Osteoblast (primary cell): ENCODE data around the gene TMPRSS13. TPM values are rescaled to one million over a fixed set of nuclear protein-coding genes. Genes with fewer than 3 reads are reported as not detected.

ENCODE experiments used
- DNase-seq: peaks from one replicate; pipeline ENCODE4 v3.0.0; 2011; ENCODE audit warnings: low spot score, mixed read lengths; ENCODE audit not compliant: insufficient read length; ENCODE audit errors: missing footprints
- H2AFZ ChIP-seq: 2 replicates; pipeline ENCODE4 v1.6.0; 2011; ENCODE audit warnings: mild to moderate bottlenecking, low read length
- H3K27ac ChIP-seq: 2 replicates; pipeline ENCODE4 v1.5.1; 2011; ENCODE audit warnings: mild to moderate bottlenecking, low read depth, low read length, moderate library complexity
- H3K27me3 ChIP-seq: 2 replicates; pipeline ENCODE4 v1.6.0; 2012; ENCODE audit warnings: mild to moderate bottlenecking, control low read depth, inconsistent platforms, low read length, moderate library complexity; ENCODE audit not compliant: insufficient read depth
- H3K36me3 ChIP-seq: 2 replicates; pipeline ENCODE4 v1.5.1; 2011; ENCODE audit warnings: mild to moderate bottlenecking, low read length, control low read depth, moderate library complexity; ENCODE audit not compliant: insufficient read depth
- H3K4me1 ChIP-seq: 2 replicates; pipeline ENCODE4 v1.5.1; 2011; ENCODE audit warnings: mild to moderate bottlenecking, low read length, control low read depth, moderate library complexity; ENCODE audit not compliant: insufficient read depth
- H3K4me2 ChIP-seq: 2 replicates; pipeline ENCODE4 v1.6.0; 2011; ENCODE audit warnings: mild to moderate bottlenecking, low read length; ENCODE audit not compliant: insufficient read depth
- H3K4me3 ChIP-seq: fragments of 200-600 bp; sonication (generic); 3 replicates; pipeline ENCODE4 v1.5.1; 2012; ENCODE audit warnings: mild to moderate bottlenecking, low read length, inconsistent platforms; ENCODE audit not compliant: insufficient read depth
- H3K79me2 ChIP-seq: 2 replicates; pipeline ENCODE4 v1.6.0; 2012; ENCODE audit warnings: mild to moderate bottlenecking, low read length, control low read depth, inconsistent platforms; ENCODE audit not compliant: insufficient read depth
- H3K9me3 ChIP-seq: 2 replicates; pipeline ENCODE4 v1.5.1; 2011; ENCODE audit warnings: low read depth, low read length, control low read depth
- H4K20me1 ChIP-seq: 2 replicates; pipeline ENCODE4 v1.6.0; 2012; ENCODE audit warnings: mild to moderate bottlenecking, low read length, control low read depth; ENCODE audit not compliant: insufficient read depth
- total RNA-seq: library from RNA; depleted of rRNA; stranded (reverse); fragments of >200 nt; gene quantifications from 2 replicates; pipeline ENCODE4 v1.2.3, GENCODE V29; 2012
- TF ChIP-seq, protein P1 (sequence below): IDR thresholded peaks from 2 replicates; pipeline ENCODE4 v1.5.1; 2011; ENCODE audit warnings: mild to moderate bottlenecking, low read depth, low read length, moderate library complexity; ENCODE audit errors: extremely low read depth

Gene TMPRSS13
- total RNA-seq, 1 donor, result not detected

DNA sequence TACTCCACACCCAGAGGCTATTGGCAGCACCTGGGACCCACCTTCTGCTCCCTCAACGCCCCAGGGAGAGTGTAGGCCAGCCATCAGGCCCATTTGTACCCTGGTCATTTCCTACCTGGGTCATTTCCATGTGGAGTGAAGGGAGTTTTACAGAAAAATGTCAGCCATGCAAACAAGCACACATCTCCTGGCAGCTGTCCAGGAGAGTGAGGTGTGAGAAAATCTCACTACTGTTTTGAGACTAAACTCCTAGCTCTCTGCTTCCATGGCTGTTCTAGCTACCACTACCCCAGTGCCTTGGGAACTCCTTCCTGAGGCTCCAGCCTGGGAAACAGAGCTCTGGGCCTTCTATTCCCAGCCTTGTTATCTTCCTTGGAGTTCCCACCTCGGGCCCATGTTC, 2.8 kb upstream of the TMPRSS13 start:
- Histone ChIP-seq H3K4me1 (no peaks in the 10 kb centered on the region), H3K79me2 (no peaks in the 10 kb centered on the region), H2AFZ (no peak overlapping the region), H4K20me1 (no peaks in the 10 kb centered on the region), H3K9me3 (no peaks in the 10 kb centered on the region), H3K27ac (no peak overlapping the region), H3K36me3 (no peaks in the 10 kb centered on the region), H3K4me3 (no peak overlapping the region), H3K4me2 (no peak overlapping the region), H3K27me3 (peaks cover 4% of the 10 kb centered on the region)
- TF ChIP-seq, protein P1, sequence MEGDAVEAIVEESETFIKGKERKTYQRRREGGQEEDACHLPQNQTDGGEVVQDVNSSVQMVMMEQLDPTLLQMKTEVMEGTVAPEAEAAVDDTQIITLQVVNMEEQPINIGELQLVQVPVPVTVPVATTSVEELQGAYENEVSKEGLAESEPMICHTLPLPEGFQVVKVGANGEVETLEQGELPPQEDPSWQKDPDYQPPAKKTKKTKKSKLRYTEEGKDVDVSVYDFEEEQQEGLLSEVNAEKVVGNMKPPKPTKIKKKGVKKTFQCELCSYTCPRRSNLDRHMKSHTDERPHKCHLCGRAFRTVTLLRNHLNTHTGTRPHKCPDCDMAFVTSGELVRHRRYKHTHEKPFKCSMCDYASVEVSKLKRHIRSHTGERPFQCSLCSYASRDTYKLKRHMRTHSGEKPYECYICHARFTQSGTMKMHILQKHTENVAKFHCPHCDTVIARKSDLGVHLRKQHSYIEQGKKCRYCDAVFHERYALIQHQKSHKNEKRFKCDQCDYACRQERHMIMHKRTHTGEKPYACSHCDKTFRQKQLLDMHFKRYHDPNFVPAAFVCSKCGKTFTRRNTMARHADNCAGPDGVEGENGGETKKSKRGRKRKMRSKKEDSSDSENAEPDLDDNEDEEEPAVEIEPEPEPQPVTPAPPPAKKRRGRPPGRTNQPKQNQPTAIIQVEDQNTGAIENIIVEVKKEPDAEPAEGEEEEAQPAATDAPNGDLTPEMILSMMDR, result no peak
- DNase-seq, result no peak

DNA sequence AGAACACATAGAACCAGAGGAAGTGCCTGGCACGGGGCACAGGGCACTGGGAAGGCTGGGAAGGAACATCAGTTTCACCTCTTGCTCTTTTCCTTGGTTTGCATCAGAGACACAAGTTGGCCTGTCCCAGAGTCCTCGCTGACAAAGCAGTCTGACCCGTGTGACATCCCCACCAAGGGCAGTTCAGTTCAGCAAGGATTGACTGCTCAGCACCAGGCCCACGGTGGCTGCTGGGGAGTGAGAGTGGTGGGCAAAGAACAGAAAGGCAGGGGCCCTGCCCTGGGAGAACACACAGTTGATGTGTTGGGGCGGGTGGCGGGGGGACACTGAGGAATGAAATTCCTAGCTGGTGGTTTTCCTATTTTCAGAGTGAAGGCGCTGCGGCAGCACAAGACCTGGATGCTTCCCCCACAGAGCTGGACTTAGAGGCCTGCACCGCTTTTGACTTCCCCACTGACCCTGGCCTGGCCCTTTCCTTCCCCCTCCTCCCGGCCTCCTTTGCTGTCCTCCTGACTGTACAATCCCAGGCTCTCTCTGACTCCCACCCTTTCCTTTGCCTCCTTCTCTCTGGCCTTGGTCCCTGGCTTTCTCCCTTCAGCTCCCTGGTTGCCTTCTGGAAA, 2.2 kb upstream of the TMPRSS13 start:
- no peak overlapping the region for H2AFZ ChIP-seq
- peaks cover 4% of the 10 kb centered on the region for H3K27me3 ChIP-seq
- H3K4me2 ChIP-seq, result no peak overlapping the region
- TF ChIP-seq, protein P1, result no peak
- no peak overlapping the region for H3K4me3 ChIP-seq
- no peaks in the 10 kb centered on the region for H3K79me2 ChIP-seq
- DNase-seq, result no peak
- no peaks in the 10 kb centered on the region for H4K20me1 ChIP-seq
- no peak overlapping the region for H3K27ac ChIP-seq
- no peaks in the 10 kb centered on the region for H3K36me3 ChIP-seq
- no peaks in the 10 kb centered on the region for H3K9me3 ChIP-seq
- H3K4me1 ChIP-seq, result no peaks in the 10 kb centered on the region

DNA sequence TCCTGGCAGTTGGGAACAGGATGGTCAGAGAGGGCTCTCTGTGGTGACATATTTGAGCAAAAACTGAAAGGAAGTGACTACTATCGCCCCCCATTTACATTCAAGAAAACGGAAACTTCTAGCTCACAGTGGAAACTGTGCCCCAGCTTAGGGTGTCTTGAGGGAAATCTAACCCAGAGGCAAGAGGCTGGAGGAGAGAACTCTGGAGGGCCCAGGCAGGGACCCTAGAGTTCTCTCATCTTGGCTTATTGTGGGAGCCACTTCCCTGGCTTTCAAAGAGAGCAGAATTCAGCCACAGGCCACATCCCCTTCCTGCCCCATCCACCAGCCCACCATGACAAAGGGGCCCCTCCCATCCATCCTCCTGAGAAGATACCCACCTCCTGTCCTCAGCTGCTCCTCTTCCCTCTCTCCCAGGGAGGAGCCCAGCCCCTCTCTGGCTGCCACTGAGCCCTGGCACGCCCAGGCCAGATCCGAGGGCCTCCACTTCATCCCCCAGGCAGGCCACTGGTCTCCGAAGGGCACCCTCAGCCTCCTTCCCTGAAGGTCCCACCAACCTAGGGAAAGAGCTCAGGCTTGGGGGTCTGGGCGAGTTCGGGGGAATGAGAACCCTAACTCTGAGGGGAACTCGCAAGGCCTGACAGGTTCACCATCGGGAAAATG, 1.6 kb upstream of the TMPRSS13 start:
- Histone ChIP-seq H3K4me1 (no peaks in the 10 kb centered on the region), H4K20me1 (no peaks in the 10 kb centered on the region), H3K4me3 (no peak overlapping the region), H3K4me2 (no peak overlapping the region), H3K36me3 (no peaks in the 10 kb centered on the region), H3K27ac (no peak overlapping the region), H3K9me3 (no peaks in the 10 kb centered on the region), H3K79me2 (no peaks in the 10 kb centered on the region), H3K27me3 (peaks cover 4% of the 10 kb centered on the region), H2AFZ (no peak overlapping the region)
- TF ChIP-seq, protein P1, result no peak
- DNase-seq, result no peak

DNA sequence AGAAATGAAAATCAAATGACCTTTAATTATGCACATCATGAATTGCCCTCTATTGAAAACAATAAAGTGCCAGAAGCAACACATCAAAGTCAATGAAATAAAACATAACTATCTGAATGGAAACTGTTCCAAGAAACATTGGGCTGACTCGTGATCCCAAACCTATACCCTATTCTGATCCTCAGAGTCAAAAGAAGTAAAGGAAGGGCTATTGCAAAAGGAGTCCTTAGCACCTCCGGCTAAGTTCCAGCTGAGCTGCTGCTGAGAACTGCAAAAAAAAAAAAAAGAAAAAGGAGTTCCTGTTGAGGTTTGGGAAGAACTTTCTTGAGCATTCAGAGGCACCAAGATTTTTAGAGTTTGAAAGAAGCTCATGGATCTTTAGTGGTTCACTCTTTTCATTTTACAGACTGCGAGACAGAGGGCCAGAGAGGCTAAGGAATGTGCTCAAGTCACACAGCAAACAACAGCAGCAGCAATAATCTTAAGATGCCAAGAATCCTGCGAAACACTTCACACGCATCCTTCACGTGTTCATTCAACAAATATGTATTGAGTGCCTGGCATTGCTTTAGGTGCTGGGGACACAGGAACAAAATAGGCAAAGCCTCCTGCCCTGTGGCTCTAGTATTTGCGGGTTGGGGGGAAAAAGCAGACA, 841 bp upstream of the TMPRSS13 start:
- Histone ChIP-seq H3K36me3 (no peaks in the 10 kb centered on the region), H4K20me1 (no peaks in the 10 kb centered on the region), H3K27me3 (peaks cover 4% of the 10 kb centered on the region), H3K79me2 (no peaks in the 10 kb centered on the region), H2AFZ (no peak overlapping the region), H3K9me3 (no peaks in the 10 kb centered on the region), H3K4me3 (no peak overlapping the region), H3K4me1 (no peaks in the 10 kb centered on the region), H3K27ac (no peak overlapping the region), H3K4me2 (no peak overlapping the region)
- TF ChIP-seq, protein P1, result no peak
- no peak for DNase-seq
